Spleen (tissue), 7 donors: ENCODE measurements around the gene SLC47A1.

Experiments
- CTCF ChIP-seq, 11 experiments: fragments of 200-600 bp in 7 of 11; fragments of 450-650 bp in 4 of 11; sonication (generic) in 4 of 11; IDR thresholded peaks in 8 of 11; conservative IDR thresholded peaks in 3 of 11; 1 replicate in 7 of 11; 2 replicates in 4 of 11; pipeline versions ENCODE4 v1.4.0 to v1.8.0; 2016 to 2021; ENCODE audit warnings: antibody characterized with exemption in 11 of 11, inconsistent platforms in 4 of 11, mild to moderate bottlenecking in 1 of 11
- POLR2A ChIP-seq, 3 donors: fragments of 450-650 bp; IDR thresholded peaks; one replicate each; pipeline ENCODE4 v1.5.1; 2017; ENCODE audit warnings: antibody characterized with exemption in 3 of 3, mild to moderate bottlenecking in 1 of 3
- POLR2AphosphoS5 ChIP-seq, 3 donors: sonication (generic); formaldehyde crosslinking; IDR thresholded peaks; one replicate each; pipeline ENCODE4 v1.5.1; 2017; ENCODE audit warnings: antibody characterized with exemption in 3 of 3
- donor health status: DM: no; HTN: no; CAD: no; lungs with moderate emphysema.
- donor health status: DM: no; HTN: no; CAD: no.
- donor health status: DM: no; HTN: no; CAD: no.

DNA sequence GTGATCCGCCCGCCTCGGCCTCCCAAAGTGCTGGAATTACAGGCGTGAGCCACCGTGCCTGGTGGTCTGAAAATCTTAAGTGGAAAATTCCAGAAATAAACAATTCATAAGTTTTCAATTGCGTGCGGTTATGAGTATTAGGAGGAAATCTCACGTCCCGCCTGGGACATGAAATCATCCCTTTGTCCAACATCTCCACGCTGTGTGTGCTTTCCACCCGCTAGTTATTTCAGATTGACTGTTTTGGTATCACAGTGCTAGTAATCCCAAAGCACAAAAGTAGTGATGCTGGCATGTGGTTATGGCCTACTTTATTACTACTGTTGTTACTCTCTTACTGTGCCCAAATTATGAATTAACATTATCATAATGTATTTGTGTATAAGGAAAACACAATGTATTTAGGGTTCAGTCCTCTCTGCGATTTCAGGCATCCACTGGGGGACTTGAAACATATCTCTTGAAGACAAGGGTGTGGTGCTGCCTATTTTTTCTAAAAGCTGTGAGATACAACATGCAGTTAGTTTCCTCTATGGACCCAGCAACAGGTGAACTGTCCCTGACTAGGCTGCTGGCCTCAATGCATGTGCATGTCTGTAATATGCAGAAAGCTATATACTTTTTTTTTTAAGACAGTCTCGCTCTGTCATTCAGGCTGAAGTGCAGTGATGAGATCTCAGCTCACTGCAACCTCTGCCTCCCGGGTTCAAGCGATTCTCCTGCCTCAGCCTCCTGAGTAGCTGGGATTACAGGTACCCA lies 32.3 kb downstream of the SLC47A1 start:
- TF ChIP-seq POLR2AphosphoS5 (IDR thresholded peaks at IDR 0.05) (no peak), CTCF (IDR thresholded peaks at IDR 0.05 in 8 of 11, conservative IDR thresholded peaks at IDR 0.05 in 3 of 11) (no peak), POLR2A (IDR thresholded peaks at IDR 0.05) (no peak)
